Hepatocyte (in vitro differentiated cells): ENCODE results near the gene ZNF503. TPM values are rescaled to one million over a fixed set of nuclear protein-coding genes. Genes with fewer than 3 reads are reported as not detected.
A peak's percentile ranks its signal among the peaks of the same experiment; 100 is the strongest.

ENCODE experiments used
- DNase-seq: peaks from one replicate; pipeline ENCODE4 v3.0.0-alpha.2; 2016; ENCODE audit warnings: low spot score
- H2AFZ ChIP-seq: fragments of 200-600 bp; sonication (generic); 2 replicates; pipeline ENCODE4 v1.6.0; 2016; ENCODE audit warnings: antibody characterized with exemption, mild to moderate bottlenecking
- H3K27ac ChIP-seq: fragments of 200-600 bp; sonication (generic); 2 replicates; pipeline ENCODE4 v1.5.1; 2016; ENCODE audit warnings: mild to moderate bottlenecking
- H3K27me3 ChIP-seq: fragments of 200-600 bp; sonication (generic); 2 replicates; pipeline ENCODE4 v1.6.1; 2016
- H3K36me3 ChIP-seq: fragments of 200-600 bp; sonication (generic); replicated peaks from 2 replicates; pipeline ENCODE4 v1.5.1; 2016; ENCODE audit warnings: low read depth; ENCODE audit not compliant: insufficient read depth
- H3K4me1 ChIP-seq: fragments of 200-600 bp; sonication (generic); 2 replicates; pipeline ENCODE4 v1.5.1; 2016; ENCODE audit warnings: mild to moderate bottlenecking, moderate library complexity; ENCODE audit not compliant: insufficient read depth
- H3K4me2 ChIP-seq: fragments of 200-600 bp; sonication (generic); 2 replicates; pipeline ENCODE4 v1.6.0; 2016
- H3K4me3 ChIP-seq: fragments of 200-600 bp; sonication (generic); 2 replicates; pipeline ENCODE4 v1.5.1; 2016; ENCODE audit warnings: mild to moderate bottlenecking
- H3K79me2 ChIP-seq: fragments of 200-600 bp; sonication (generic); 2 replicates; pipeline ENCODE4 v1.6.0; 2017; ENCODE audit warnings: mild to moderate bottlenecking
- H3K9me2 ChIP-seq: fragments of 200-600 bp; sonication (generic); replicated peaks from 2 replicates; pipeline ENCODE4 v1.6.0; 2017; ENCODE audit warnings: mild to moderate bottlenecking; ENCODE audit not compliant: insufficient read depth
- H3K9me3 ChIP-seq: fragments of 200-600 bp; sonication (generic); 2 replicates; pipeline ENCODE4 v1.5.1; 2016; ENCODE audit warnings: low read depth, mild to moderate bottlenecking
- H4K20me1 ChIP-seq: fragments of 200-600 bp; sonication (generic); 2 replicates; pipeline ENCODE4 v1.6.0; 2016; ENCODE audit warnings: mild to moderate bottlenecking; ENCODE audit not compliant: insufficient read depth, poor library complexity, severe bottlenecking
- EZH2 ChIP-seq: fragments of 200-600 bp; sonication (generic); IDR thresholded peaks from 2 replicates; pipeline ENCODE4 v1.6.1; 2016; ENCODE audit warnings: antibody characterized with exemption, mild to moderate bottlenecking, borderline replicate concordance
- EZH2phosphoT487 ChIP-seq: fragments of 200-600 bp; sonication (generic); IDR thresholded peaks from one replicate; pipeline ENCODE4 v1.6.1; 2018; ENCODE audit warnings: antibody characterized with exemption, mild to moderate bottlenecking, low read depth, moderate library complexity; ENCODE audit not compliant: unreplicated experiment, severe bottlenecking
- WGBS: methylation state at CpG from one replicate; pipeline ENCODE4 v1.1.6; 2016; ENCODE audit warnings: low lambda C conversion rate; ENCODE audit errors: missing lambda C conversion rate; 5-methylcytosine and 5-hydroxymethylcytosine counted together
- polyA plus RNA-seq: library from polyadenylated mRNA; unstranded; fragments of >200 nt; fragmentation: Nextera tagmentation; extraction: Ambion mirVana; gene quantifications from 2 replicates; pipeline ENCODE4 v1.2.1, GENCODE V29; 2016
- total RNA-seq: library from RNA; depleted of rRNA; stranded (reverse); fragments of >200 nt; gene quantifications from 2 replicates; pipeline ENCODE4 v1.2.3, GENCODE V29; 2014
- TF ChIP-seq, protein P1 (sequence below): fragments of 200-600 bp; sonication (generic); IDR thresholded peaks from 2 replicates; pipeline ENCODE4 v1.5.1; 2016; ENCODE audit warnings: antibody characterized with exemption, mild to moderate bottlenecking; ENCODE audit not compliant: poor library complexity

The ZNF503 gene
- total and polyA plus RNA-seq, 2 experiments from 2014 or later = 14.1 to 19.6 TPM

DNA sequence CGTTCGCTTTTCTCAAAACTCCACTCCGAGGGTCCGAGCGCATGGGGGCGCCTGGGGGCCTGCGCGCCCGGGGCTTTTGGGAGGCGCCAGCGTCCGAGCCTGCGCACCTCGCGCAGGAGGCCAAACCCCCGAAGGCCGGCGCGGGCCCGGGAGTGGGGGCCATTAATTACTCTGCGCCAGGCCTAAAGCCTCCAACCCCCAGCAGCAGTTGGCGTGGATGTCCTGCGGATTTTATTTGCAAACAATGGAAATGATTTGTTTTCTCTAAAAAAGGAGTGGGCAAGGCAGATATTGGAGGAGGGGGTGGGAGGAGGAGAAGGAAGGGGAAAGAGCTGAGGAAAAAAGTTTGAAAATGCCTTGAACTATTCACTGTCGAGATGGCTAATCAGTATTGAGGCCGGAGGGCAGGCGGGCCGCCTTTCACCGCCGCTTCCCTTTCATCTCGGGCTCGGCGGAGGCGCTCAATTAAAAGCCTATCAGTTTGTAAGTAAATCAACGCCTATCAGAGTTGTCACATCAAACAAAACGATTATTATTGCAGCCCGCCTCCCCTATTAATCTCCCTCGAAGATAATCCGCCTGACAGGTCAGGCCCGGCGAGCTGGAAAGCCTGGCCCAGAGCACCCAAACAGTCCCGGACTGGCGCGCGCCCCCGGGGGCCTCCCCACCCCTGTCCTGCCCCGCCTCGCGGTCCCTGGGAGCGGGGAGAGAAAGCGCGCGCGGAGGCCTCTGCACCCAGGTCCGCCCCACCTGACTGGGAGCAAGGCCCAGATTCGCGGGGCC, 3.4 kb upstream of the ZNF503 start:
- Histone ChIP-seq H3K9me2 (no peaks in the 10 kb centered on the region), H3K27ac (peak overlapping the region; percentile 96), H3K9me3 (no peaks in the 10 kb centered on the region), H3K36me3 (no peaks in the 10 kb centered on the region), H4K20me1 (peaks cover 9% of the 10 kb centered on the region), H3K4me1 (peaks cover 14% of the 10 kb centered on the region), H3K4me3 (peak overlapping the region; percentile 68), H3K79me2 (peaks cover 61% of the 10 kb centered on the region), H3K27me3 (no peaks in the 10 kb centered on the region), H2AFZ (peak overlapping the region; percentile 30), H3K4me2 (peak overlapping the region; percentile 97)
- TF ChIP-seq EZH2 (no peak), EZH2phosphoT487 (peak; percentile 85)
- TF ChIP-seq, protein P1, sequence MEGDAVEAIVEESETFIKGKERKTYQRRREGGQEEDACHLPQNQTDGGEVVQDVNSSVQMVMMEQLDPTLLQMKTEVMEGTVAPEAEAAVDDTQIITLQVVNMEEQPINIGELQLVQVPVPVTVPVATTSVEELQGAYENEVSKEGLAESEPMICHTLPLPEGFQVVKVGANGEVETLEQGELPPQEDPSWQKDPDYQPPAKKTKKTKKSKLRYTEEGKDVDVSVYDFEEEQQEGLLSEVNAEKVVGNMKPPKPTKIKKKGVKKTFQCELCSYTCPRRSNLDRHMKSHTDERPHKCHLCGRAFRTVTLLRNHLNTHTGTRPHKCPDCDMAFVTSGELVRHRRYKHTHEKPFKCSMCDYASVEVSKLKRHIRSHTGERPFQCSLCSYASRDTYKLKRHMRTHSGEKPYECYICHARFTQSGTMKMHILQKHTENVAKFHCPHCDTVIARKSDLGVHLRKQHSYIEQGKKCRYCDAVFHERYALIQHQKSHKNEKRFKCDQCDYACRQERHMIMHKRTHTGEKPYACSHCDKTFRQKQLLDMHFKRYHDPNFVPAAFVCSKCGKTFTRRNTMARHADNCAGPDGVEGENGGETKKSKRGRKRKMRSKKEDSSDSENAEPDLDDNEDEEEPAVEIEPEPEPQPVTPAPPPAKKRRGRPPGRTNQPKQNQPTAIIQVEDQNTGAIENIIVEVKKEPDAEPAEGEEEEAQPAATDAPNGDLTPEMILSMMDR = no peak
- WGBS = 6% methylated on average over 49 of the region's 56 CpGs
- peak; percentile 77 for DNase-seq

- WGBS = 1% methylated on average over 48 of the region's 58 CpGs
- peak; percentile 75 for DNase-seq
- H3K4me2 ChIP-seq = peak overlapping the region; percentile 97
- H3K4me3 ChIP-seq = peak overlapping the region; percentile 68
- H3K27me3 ChIP-seq = no peaks in the 10 kb centered on the region
- peaks cover 16% of the 10 kb centered on the region for H4K20me1 ChIP-seq
- H3K9me2 ChIP-seq = no peaks in the 10 kb centered on the region
- TF ChIP-seq EZH2 = no peak
- TF ChIP-seq EZH2phosphoT487 = no peak
- TF ChIP-seq, protein P1 = no peak
- no peaks in the 10 kb centered on the region for H3K9me3 ChIP-seq
- H3K4me1 ChIP-seq = peaks cover 14% of the 10 kb centered on the region
- H3K27ac ChIP-seq = peak overlapping the region; percentile 96
- H3K36me3 ChIP-seq = no peaks in the 10 kb centered on the region
- H3K79me2 ChIP-seq = peaks cover 68% of the 10 kb centered on the region
- H2AFZ ChIP-seq = peak overlapping the region; percentile 85
Measured at GRCh38 chr10:75403939-75404814, 2.6 kb upstream of the ZNF503 start.

GRCh38 chr10:75403144-75403938, 1.8 kb upstream of the ZNF503 start:
- WGBS = under 1% methylated on average over 42 of the region's 56 CpGs
- Histone ChIP-seq H3K9me2 (no peaks in the 10 kb centered on the region), H3K27ac (peak overlapping the region; percentile 96), H3K4me2 (peak overlapping the region; percentile 97), H3K79me2 (peaks cover 72% of the 10 kb centered on the region), H3K4me1 (peaks cover 14% of the 10 kb centered on the region), H2AFZ (peak overlapping the region; percentile 85), H3K36me3 (no peaks in the 10 kb centered on the region), H3K27me3 (no peaks in the 10 kb centered on the region), H4K20me1 (peaks cover 24% of the 10 kb centered on the region), H3K4me3 (peak overlapping the region; percentile 68), H3K9me3 (no peaks in the 10 kb centered on the region)
- TF ChIP-seq, protein P1 = no peak
- TF ChIP-seq EZH2 (no peak), EZH2phosphoT487 (no peak)
- DNase-seq = peak; percentile 77
